Erythroblast (primary cell): ENCODE measurements around the gene MOB3B.

Experiments
- DNase-seq, 2 experiments: peaks; one replicate each; lab custom pipeline; 2025; lab: John Stamatoyannopoulos, UW
- GATA1 ChIP-seq: IDR thresholded peaks from 2 replicates; pipeline ENCODE4 v1.6.1; 2011; ENCODE audit warnings: low read depth, mild to moderate bottlenecking, control low read depth, low read length, moderate library complexity
- POLR2A ChIP-seq: IDR thresholded peaks from 2 replicates; pipeline ENCODE4 v1.6.1; 2011; ENCODE audit warnings: mild to moderate bottlenecking, low read length

MOB3B gene

GRCh38 chr9:27529316-27530278 lies at the start of gene MOB3B:
Gene MOB3B, minus strand, starts transcription at chr9:27529814. Its CDS starts 74,264 bp downstream, at chr9:27455550.
- peak; percentile 79 to 87 for DNase-seq
- TF ChIP-seq GATA1 = no peak
- TF ChIP-seq POLR2A = no peak

- TF ChIP-seq POLR2A (peak; percentile 92), GATA1 (no peak)
- peak; percentile 99 to 100 for DNase-seq
These were observed 44.3 kb upstream of the MOB3B start for GRCh38 chr9:27573634-27574590.

DNA sequence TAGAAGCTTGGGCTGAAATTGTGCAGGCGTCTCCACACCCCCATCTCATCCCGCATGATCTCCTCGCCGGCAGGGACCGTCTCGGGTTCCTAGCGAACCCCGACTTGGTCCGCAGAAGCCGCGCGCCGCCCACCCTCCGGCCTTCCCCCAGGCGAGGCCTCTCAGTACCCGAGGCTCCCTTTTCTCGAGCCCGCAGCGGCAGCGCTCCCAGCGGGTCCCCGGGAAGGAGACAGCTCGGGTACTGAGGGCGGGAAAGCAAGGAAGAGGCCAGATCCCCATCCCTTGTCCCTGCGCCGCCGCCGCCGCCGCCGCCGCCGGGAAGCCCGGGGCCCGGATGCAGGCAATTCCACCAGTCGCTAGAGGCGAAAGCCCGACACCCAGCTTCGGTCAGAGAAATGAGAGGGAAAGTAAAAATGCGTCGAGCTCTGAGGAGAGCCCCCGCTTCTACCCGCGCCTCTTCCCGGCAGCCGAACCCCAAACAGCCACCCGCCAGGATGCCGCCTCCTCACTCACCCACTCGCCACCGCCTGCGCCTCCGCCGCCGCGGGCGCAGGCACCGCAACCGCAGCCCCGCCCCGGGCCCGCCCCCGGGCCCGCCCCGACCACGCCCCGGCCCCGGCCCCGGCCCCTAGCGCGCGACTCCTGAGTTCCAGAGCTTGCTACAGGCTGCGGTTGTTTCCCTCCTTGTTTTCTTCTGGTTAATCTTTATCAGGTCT lies 43.5 kb upstream of the MOB3B start, which contains the start of gene C9orf72:
Gene C9orf72, minus strand, starts transcription at position 564 of the 716 bp plus-strand sequence. CDS start 6,361 bp downstream, outside the sequence.
- TF ChIP-seq GATA1 (no peak), POLR2A (no peak)
- peak; percentile 89 to 94 for DNase-seq

- TF ChIP-seq GATA1 = no peak
- peak; percentile 57 for TF ChIP-seq POLR2A
- DNase-seq = peak; percentile 76 to 82
These were observed 42.9 kb upstream of the MOB3B start for GRCh38 chr9:27572566-27572917.

DNA sequence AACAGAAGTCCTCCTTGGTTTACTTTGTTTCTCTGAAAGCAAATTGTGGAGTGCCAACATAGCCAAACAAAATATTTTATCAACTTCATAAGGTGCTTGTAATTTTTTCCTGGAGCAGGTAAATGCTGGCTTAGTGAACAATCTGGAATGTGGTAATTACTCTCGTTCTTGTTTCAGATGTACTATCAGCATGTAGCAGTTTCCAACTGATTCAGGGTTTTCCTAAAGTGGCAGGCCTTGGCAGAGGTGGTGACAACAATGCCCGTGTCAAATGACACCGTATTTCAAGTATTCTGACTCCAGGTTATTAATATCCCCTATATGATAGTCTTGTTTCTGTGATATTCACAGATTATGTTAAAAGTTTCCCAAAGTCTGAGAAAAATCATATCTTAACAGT lies 42.4 kb upstream of the MOB3B start:
- no peak for DNase-seq
- TF ChIP-seq GATA1 (no peak), POLR2A (no peak)

DNA sequence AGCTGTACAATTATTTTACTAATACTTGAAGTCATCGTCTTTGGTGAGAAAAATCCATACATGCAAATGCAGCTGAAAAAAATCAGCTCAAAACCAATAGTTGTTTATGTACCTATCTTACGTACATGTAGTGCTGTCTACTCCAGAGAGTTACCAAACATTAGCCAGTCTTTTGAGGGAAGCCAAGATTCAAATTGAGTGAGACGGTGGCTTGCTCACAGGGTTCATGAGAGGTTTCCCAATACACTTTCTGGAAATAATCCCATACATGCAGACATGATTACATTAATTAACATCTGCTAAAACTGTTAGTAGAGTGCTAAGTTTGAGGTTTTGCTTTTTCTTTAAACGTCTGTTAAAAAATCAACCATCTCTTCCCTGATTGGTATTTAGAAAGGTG lies 41.4 kb upstream of the MOB3B start:
- DNase-seq = no peak
- TF ChIP-seq POLR2A (no peak), GATA1 (no peak)

- no peak for DNase-seq
- TF ChIP-seq POLR2A = no peak
- TF ChIP-seq GATA1 = no peak
These were observed 39.8 kb upstream of the MOB3B start for GRCh38 chr9:27569406-27569805.

- TF ChIP-seq POLR2A = no peak
- TF ChIP-seq GATA1 = no peak
- DNase-seq = no peak
These were observed 36.5 kb upstream of the MOB3B start for GRCh38 chr9:27566118-27566517.

DNA sequence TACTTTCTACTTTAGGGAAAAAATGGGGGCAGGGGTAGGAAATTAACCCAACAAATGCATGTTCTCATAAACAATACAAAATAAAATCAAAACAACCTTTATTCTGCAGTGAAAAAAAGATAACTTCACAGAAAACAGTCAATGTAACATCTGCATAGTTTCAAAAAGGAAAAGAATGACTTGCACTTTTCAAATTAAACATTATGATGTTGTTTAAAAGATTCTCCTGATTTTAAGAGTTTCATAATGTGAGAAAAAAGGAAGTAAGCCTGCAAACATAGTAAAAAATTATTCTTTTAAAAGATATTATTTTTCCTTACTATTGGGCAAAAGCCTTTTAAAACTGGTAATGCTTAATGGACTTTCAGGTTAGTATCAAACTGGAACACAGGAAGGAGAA lies 36.1 kb upstream of the MOB3B start:
- no peak for DNase-seq
- TF ChIP-seq GATA1 = no peak
- no peak for TF ChIP-seq POLR2A

- TF ChIP-seq GATA1 = no peak
- no peak for TF ChIP-seq POLR2A
These were observed 35.1 kb upstream of the MOB3B start for GRCh38 chr9:27564670-27565069.

GRCh38 chr9:27563738-27564430 lies 34.3 kb upstream of the MOB3B start:
- no peak for TF ChIP-seq GATA1
- no peak for TF ChIP-seq POLR2A
- no peak for DNase-seq

More at GRCh38 chr9:27564670-27565069, 35.1 kb upstream of the MOB3B start:
- DNase-seq = no peak

GRCh38 chr9:27561685-27562084 lies 32.1 kb upstream of the MOB3B start:
- no peak for DNase-seq
- TF ChIP-seq POLR2A (no peak), GATA1 (no peak)

GRCh38 chr9:27560457-27560856 lies 30.8 kb upstream of the MOB3B start:
- no peak for DNase-seq
- TF ChIP-seq GATA1 = no peak
- TF ChIP-seq POLR2A = no peak
